GM18861 (cell line): ENCODE results near the gene PCID2.
A peak's percentile ranks its signal among the peaks of the same experiment; 100 is the strongest.
"Not testable (repeated sequence)": the region's sequence is repeated elsewhere in the genome, so short reads cannot be mapped to it uniquely, and the experiment has no call there.

Experiments
- ATAC-seq: cut with Tn5 transposase; IDR thresholded peaks from one replicate; pipeline ENCODE4 v1.9.1; 2021; ENCODE audit not compliant: unreplicated experiment

The PCID2 gene

DNA sequence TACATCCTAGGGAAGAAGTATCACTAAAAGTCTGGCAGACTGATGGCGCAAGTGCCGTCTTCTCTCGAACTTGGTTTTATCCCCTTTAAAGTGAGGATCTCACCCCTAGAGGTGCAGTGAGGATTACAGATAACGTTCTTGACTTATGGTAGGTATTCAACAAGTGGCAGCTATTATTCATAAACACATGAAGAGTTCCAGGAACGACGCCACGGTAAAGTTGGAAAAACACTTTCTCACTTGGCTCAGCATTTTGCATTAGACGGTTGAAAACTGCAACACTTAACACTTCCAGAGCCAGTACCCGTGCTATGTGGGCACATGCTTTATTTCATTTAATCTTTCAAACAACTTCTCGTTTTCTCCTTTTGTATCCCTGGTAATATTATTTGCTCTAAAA lies 41.3 kb downstream of the PCID2 start:
- no peak for ATAC-seq

DNA sequence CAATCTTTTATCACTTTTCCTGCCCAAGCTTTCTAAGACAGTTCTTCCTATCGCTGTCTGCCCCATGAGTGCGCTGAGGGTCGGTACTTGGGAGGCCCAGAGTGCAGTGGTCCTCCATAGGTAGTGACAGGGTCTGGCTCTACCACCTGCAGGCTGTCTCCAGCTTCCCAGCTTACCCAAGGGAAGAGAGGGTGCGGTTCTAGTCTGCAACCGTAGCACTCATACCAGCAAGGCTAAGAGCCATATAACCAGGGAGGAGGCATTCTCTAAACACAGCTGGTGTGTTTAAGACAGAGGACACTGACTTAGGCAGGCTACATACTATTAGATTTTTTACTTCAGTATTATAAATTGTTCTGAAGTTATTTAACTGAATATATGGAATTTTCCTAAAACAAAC lies 41.8 kb downstream of the PCID2 start:
- no peak for ATAC-seq

DNA sequence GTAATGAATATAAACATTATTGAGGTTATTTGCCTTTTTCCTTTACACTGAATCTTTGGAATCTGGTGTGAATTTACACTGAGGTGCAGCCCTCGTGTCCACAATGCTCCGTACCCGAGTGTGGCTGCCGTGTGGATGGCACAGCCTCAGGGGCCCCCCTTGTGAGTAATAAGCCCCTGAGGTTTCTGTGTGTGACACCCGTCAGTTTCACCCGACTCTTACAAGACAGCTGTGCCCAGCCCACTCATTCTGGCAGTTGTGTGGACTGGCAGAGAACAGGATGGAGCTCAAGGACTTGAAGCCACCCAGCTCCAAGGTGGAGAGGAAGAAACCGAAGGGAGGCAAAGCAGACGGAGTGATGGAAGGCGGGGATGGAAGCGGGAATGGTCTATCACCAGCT lies 42.2 kb downstream of the PCID2 start:
- no peak for ATAC-seq

DNA sequence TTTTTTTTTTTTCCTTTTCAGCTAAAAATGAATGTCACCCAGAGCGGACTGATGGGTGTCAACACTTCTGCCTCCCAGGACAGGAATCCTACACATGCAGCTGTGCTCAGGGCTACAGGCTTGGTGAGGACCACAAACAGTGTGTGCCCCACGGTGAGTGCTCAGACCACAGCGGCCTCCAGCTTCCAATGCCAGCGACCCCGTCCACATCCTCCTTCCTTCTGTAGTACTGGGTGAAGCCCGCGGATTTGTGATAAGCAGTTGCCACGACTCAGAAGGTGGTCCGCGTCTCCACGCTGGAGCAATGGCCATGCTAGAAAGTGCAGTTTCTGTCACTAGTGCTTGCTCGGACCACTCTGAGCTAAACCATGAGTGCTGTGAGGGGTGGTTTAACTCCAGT lies 44.0 kb downstream of the PCID2 start:
- no peak for ATAC-seq

DNA sequence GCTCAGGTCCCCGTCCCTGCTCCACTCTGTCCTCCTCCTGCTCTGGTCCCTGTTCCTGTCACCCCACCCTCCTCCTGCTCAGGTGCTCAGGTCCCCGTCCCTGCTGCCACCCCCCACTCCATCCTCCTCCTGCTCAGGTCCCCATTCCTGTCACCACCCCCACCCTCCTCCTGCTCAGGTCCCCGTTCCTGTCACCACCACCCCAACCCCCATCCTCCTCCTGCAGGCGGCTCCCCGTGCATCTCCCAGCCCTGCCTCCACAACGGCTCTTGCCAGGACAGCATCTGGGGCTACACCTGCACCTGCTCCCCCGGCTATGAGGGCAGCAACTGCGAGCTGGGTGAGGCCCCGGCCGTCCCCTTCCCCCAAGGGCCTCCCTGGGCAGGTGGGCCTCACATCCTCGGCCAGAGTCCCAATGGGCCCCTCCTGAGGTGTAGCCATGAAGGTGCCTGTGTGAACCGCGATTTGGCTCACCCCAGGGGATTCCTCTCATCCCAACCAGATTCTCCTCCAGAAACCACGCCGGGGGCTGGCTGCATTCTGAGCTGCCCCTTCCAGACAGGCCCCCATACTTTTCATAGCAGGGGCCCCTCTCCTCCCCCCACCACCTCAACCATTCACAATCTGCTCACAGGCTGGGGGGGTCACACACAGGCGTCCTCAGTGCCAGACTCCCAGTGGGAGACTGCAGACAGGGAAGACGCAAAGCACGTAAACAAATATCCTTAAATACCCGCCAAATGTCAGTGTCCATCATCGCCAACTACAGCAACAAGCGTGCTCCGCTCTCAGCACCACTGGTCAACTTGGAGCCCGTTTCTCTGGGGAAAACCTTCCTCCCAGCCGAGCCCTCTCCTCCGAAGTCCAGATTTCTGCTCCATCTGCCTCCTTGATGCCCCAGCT lies 45.4 kb downstream of the PCID2 start:
- no peak for ATAC-seq

DNA sequence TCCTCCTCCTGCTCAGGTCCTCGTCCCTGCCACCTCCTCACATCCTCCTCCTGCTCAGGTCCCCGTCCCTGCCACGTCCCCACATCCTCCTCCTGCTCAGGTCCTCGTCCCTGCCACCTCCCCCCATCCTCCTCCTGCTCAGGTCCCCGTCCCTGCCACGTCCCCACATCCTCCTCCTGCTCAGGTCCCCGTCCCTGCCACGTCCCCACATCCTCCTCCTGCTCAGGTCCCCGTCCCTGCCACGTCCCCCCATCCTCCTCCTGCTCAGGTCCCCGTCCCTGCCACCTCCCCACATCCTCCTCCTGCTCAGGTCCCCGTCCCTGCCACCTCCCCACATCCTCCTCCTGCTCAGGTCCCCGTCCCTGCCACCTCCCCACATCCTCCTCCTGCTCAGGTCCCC lies 46.5 kb downstream of the PCID2 start:
- ATAC-seq = not testable (repeated sequence)

DNA sequence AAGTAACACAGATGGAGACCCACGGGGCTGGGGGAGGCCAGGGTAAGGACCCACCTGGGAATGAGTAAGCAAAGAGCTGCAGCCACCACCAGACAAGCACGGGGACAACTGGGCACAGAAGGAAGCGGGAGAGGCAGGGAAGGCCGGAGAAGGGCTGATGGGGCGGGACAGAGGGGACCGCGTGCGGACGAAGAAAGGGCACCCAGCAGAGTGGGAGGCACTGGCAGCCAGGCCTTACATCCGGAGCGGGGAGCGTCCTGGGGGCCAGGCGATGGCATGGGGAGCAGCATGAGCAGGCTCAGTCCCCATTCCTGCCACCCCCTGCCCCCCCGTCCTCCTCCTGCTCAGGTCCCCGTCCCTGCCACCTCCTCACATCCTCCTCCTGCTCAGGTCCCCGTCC lies 47.0 kb downstream of the PCID2 start:
- no peak for ATAC-seq

DNA sequence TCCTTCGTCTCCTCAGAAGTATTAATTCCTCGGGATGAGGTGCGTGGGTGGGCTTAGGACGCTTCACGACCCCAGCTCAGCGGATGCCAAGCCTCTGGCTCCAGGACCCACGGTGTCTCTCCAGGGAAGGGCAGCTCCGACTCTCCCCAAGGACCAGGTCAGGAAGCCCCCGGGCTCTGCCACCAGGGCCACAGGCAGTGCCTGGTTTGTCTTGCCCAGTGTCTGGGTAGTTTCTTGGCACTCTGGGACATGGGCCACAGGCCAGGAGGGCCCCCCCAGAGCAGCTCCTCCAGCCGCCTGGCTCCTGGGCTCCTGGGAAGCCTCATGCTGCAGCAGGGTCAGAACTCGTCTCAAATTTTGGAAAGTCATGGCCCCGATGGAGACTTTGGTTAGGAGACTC lies 47.5 kb downstream of the PCID2 start:
- no peak for ATAC-seq

DNA sequence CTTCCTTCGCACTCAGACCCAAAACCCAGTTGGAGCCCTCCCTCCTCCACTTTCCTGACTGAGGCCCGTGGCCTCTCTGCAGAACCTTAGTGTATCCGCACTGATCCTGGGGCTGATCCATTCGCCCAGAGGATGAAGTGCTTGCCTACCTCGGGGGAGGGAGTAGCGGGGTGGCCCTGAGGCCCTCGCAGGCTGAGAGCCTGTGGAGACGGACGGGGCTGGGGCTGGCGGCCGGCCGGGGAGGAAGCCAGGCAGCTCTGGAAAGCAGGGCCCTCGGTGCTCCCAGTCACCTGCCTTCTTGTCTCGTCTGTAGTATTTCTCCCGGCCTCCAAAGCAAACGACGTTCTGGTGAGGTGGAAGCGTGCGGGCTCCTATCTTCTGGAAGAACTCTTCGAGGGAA lies 48.8 kb downstream of the PCID2 start:
- ATAC-seq = no peak

DNA sequence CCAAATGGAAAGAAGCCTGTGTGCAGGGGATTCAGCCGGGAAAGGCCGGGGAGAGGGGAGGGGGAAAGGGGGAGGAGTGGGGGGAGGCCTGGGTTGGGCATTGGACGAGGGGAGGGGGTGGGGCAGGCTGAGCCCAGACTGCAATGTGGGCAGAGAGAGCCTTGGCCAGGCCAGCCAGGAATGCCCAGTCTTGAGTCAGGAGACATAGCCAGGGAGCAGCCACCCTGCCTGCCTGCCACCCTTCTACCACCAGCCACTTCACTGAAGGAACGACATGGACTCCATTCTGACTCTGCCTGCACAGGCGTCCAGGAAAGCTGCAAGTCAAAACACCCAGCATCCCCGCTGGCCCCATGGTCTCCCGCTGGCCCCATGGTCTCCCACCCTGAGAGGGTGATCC lies 49.5 kb downstream of the PCID2 start:
- ATAC-seq = no peak

DNA sequence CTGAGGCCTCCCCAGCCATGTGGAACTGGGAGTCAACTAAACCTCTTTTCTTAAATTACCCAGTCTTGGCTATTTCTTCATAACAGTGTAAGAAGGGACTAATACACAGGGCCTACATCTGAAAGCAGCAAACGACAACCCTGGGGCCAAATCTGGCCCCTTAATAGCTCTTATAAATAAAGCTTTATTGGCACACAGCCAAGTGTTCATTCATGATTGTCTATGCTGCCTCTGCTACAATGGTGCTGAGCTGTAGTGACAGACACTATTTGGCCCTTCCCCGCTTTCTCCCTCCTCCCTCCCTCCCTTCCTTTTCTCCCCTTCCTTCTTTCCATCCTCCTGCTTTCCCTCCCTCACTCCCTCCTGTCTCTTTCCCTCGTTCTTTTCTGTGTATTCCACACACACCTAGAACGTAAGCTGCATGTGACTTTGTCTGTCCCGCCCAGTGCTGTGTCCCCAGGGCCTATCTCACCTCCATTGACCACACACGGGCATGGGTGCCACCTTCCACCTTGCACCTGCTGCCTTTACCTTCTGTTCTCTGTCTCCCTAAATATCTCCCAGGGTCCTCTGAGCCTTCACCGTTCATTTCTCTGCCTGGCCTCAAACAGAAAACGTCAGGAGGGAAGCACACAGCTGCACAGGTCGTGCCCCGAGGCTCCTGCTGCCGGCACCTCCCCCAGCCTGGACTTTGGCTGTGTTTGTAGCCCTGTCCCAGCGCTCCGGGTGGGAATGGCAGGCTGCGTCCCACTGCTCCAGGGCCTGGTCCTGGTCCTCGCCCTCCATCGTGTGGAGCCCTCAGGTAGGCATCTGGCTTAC lies 50.3 kb downstream of the PCID2 start, which contains the start of gene PROZ:
Gene PROZ (plus strand): TSS at position 720 of the 819 bp plus-strand sequence. CDS start 13 bp downstream, at position 733.
- ATAC-seq = no peak

DNA sequence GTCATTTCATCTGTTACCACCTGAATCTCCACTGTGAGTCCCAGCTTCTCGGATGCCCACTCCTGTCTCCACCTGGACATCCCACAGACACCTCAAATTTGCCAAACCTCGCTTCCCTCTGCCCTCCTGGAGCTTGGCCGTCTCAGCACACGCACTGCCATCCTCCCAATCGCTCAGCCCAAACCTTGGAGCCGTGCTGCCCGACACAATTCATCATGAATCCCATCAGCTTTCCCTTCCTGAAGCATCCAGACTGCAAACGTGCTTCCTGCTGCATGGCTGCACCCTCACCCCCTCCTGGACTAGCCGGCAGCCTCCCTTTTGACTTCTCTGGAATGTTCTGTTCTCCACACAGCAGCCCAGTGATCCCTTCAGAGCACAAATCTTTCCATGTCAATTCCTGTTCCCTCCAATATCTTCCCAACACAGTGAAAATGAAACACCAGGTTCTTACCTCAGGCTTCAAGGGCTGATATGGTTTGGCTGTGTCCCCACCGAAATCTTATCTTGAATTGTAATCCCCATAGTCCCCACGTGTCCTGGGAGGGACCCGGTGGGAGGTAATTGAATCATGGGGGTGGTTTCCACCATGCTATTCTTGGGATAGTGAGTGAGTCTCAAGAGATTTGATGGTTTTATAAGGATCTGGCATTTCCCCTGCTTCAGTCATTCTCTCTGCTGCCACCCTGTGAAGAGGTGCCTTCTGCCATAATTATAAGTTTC lies 51.1 kb downstream of the PCID2 start:
- no peak for ATAC-seq

DNA sequence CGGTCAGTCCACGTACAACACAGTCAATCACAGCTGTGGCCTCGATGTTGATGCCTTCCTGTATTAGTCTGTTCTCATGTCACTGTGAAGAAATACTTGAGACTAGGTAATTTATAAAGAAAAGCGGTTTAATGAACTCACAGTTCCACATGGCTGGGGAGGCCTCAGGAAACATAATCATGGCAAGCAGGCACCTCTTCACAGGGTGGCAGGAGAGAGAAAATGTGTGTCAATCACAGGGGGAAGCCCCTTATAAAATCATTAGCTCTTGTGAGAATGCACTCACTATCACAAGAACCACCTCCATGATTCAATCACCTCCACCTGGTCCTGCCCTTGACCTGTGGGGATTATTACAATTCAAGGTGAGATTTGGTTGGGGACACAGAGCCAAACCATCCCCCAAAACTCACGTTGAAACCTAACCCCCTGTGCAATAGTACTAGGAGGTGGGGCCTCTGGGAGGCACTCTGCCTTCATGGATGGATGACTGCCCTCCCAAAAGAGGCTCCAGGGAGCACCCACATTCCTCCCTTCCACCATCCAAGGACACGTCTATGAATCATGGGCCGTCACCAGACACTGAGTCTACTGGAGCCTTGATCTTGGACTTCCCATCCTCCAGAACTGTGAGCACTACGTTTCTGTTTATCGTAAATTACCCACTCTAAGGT lies 52.4 kb downstream of the PCID2 start:
- no peak for ATAC-seq

DNA sequence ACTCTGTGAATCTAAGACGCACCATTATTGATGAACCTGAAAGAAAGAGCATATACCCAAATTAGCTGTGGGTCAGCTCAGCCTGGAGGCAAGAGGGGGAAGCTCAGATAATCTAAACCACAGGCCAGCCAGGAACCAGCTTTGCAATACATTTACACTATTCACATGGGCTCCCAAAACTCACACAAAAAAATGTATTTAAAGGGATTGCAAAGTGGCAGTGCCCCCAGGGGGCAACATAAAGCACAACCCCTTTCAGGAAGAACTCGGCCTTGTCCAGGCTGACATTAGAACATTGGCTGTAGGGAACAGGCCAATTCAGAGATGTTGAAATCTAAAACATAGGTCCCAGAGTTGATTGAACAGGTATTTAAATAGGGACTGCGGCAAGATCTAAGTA lies 53.3 kb downstream of the PCID2 start:
- ATAC-seq = no peak

DNA sequence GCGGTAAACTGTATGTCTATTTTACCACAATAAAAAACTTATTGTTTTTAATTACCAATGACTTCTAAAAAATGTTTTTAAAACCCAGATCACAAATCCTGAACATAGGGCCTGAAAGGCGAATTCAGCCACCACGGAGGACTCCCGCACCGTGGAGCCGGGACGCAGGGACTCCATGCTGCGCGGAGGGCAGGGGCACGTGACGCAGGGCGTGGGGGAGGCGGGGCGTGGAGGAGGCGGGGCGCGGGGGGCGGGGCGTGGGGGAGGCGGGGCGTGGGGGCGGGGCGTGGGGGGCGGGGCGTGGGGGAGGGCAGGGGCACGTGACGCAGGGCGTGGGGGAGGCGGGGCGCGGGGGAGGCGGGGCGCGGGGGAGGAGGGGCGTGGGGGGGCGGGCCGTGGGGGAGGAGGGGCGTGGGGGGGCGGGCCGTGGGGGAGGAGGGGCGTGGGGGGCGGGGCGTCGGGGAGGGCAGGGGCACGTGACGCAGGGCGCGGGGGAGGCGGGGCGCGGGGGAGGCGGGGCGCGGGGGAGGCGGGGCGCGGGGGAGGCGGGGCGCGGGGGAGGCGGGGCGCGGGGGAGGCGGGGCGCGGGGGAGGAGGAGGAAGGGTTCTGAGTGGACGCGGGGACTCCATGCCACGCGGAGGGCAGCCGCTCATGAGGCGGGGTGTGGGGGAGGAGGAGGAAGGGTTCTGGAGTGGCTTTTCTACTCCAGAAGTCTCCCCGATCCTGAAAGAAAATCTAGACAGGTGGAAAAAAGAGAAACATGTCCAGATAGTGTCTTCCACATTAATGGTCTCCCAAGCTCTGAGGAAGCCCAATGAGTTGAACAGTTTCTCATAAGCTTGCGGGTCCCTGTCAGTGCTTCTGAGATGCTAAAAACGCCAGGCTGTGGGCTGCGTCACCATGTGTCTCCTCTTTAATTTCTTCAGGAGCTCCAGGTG lies 54.4 kb downstream of the PCID2 start:
- peak; percentile 68 for ATAC-seq

DNA sequence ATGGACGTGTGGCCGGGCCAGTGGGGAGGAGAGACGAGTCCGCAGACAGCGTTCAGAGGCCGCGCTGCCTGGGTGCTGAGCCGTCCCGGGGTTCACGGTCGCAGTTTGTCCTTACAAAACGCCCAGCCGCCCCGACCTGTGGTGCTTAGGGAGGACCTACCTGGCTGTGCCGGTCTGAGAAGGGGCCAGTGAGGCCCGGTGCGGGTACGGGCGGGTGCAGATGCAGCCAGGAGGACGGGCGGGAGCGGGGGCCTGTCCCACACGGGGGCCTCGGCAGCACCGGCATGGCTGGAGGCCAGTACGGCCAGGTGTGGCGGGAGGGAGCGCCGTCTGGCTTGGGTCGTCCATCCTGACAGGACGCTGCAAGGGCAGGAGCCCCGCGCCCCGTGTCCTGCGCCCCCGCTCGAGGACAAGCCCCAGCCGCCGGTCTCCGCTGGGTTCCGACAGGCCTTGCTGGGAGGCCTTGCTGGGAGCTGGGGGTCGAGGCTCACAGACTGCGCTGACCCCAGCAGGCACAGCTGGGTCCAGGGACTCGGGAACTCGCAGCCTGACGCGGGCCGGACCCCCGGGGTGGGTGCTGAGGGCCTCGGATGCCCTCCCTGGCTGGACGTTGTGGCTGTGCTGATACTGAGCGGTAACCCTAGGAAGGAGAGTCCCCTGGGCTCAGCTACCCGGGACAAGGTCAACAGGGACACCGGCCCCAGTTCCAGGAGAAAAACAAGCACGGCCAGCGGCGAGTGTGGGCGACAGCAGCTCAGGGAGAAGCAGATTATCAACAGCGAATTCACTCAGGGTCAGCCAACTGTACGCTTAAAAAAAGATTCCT lies 55.3 kb downstream of the PCID2 start:
- ATAC-seq = peak; percentile 9

DNA sequence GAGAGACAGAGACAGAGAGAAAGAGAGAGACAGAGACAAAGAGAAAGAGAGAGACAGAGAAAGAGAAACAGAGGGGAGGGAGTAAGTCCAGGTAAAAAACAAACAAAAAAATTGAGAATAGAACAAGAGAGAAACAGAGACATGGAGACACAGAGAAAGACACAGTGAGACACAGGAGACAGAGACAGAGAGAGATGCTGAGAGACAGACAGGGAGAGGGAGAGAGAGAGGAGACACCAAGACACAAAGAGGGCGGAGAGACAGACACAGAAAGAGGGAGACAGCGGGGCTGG lies 55.8 kb downstream of the PCID2 start:
- ATAC-seq = no peak

DNA sequence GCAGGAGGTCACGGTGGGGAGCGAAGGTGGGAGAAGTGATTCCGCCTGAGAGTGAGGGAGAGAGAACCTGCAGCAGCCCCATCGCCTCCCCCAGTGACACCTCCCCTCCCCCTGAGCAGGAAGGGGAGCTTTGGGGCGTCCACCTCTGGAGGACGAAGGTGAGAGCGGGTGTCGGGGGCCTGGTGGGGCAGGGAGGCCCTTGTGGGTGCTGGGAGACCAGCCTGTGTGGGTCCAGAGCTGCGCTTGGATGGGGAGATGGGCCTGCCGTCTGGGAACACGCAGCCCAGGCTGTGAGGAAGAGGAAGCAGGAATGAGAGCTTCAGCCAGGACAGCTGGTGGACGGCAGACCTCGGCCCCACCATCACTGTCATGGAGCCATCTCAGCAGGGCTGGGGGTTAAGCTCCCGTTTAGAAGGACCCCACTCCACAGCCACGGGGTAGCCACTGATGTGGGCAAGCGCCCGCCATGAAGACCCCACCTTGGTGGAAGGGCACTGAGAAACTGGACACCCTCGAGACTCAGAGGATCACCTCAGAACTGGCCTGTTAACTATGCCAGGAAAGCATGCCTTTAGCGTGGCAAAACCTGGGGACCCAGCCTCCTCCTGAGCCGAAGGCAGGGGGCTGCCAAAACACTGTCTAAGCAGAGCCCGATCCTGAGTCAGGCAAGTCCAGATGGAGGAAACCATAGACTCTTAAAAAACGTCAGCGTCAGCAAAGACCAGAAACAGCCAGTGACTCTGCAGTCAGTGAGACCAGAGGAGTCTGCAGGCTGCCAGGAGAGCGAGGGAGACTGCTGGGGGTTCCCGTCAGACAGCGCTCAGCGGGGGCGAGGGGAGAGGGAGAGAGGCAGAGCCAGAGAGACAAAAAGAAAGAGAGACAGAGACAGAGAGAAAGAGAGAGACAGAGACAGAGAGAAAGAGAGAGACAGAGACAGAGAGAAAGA lies 56.5 kb downstream of the PCID2 start:
- no peak for ATAC-seq
